Measurements from ENCODE around the gene PSMD13.
"Not testable (repeated sequence)": the region's sequence is repeated elsewhere in the genome, so short reads cannot be mapped to it uniquely, and the experiment has no call there.

PSMD13 gene

GRCh38 chr11:217704-218103, 19.1 kb upstream of the PSMD13 start:
- no peak for DNase-seq (ENCODE audit: low read depth in 2 of 2)

DNA sequence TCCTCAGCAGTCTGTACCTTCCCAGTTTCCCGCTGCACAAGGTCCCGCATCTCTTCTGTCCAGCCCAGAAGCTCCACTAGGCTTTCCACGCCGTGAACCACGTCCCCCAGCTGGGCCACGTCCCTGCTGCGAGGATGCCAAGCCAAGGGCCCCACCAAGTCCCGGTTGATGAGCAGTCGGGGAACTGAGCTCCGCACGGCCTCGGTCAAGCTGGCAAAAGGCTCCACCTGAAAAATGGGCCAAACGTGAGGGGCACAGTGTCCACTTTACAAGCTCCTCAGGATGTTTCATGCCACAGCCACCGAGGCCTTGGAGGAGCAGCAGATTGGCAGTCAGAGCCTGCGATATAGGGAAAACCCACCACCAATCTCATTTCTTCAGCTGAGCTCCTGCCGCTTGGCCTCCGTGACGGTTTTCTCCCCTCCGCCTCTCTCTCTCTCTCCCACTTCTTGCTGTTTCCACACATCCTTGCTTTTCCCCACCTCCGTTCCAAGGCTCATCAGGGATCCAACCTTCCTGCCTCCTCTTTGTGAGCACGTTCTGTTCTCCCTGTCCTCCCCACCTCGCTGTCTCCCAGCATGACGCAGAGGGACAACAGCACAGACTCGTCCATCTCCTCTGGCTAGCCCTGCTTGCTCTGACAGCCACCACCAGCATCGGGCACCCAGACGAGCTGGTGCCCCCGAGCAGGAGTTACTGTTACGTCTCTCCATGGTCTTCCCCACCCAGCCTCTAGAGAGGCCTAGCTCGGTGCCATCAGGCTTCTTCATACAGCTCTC, 17.8 kb upstream of the PSMD13 start:
- DNase-seq (ENCODE audit: low read depth in 2 of 2): no peak

- DNase-seq (ENCODE audit: low read depth in 2 of 2): not testable (repeated sequence)
Observed at GRCh38 chr11:220641-221215, 16.0 kb upstream of the PSMD13 start.

DNA sequence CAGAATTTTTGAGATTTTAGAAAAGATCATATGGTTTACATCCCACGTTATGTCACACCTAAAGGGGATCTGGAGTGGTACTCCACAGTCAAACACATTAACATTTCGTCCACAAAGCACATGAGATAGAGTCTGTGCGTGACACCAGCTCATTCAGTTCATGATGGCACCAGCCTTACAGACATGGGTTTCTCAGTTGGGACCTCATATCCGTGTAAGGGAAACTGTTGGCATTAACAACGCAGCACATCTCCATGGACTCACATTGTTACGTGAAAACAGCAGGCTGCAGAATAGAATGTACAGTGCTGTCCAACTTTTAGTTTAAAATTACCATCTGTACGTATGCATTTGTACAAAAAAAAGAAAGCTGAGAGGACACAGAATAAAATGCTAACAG, 15.2 kb upstream of the PSMD13 start:
- no peak for DNase-seq (ENCODE audit: low read depth in 2 of 2)

DNA sequence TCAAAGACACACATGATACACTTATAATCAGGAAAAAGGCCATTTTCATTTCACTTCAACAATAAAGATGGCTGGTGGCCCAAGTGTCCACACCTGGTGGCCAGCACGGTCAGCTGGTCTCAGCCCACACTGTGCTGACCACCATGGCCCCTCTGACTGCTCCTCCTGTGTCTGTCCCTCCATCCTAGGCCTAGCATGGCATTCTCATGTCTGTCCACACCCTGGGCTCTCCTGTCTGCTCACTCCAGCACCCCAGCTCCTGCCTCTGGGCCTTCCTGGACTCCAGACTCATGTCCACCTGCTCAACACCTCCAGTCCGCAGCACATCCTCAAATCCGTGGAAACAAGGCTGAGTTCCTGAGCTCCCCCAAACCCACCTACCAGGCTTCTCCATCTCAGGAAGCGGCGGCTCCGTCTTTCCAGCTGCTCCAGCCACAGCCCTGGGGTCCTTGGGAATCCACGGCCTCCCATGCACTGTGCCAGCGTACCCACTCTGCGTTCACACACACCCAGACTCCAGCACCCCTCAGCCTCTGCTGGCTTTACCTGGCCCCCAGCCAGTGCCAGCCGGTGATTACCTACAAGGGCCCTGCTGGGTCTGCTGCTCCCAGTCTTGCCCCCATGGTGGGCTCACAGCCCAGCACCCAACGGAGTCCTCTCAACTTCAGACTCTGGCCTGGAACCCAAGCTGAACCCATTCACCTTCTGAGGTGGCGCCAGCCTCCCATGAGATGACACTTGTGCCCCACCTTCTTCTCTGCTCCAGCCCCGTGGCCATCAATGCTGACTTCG, 14.6 kb upstream of the PSMD13 start:
- DNase-seq (ENCODE audit: low read depth in 2 of 2): no peak

GRCh38 chr11:223026-223789, 13.6 kb upstream of the PSMD13 start:
- DNase-seq (ENCODE audit: low read depth in 2 of 2): no peak

DNA sequence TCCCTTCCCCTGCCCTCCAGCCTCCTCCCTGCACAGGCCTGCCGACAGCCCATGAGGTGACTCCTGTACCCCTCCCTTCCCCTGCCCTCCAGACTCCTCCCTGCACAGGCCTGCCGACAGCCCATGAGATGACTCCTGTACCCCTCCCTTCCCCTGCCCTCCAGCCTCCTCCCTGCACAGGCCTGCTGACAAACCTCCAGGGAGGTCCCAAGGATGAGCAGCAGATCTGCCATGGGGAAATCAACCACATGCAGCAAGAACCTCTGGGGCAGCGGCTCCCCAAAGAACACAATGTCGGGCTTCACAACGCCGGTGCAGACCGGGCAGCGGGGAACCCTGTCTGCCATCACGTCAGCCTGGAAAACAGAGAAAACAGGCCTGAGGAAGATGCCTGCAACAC, 12.9 kb upstream of the PSMD13 start:
- no peak for DNase-seq (ENCODE audit: low read depth in 2 of 2)

DNA sequence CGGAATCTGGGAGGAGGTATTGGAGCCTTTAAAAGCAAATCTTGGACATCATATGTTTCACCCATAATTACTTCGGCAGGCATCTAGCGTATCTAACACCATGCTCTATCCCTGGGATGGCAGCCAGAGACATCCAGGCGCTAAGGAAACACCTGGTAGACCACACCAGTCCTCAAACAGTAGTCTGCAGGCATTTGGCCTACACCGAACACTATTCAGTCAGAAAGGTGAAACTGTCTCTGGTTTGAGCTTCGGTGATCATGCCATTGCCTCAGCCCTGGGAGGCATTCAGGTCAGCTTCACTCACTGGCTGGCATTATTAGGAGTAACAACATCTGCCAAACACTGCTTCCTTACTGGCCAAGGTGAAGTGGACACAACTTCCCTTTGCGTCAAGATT, 12.4 kb upstream of the PSMD13 start:
- DNase-seq (ENCODE audit: low read depth in 2 of 2): no peak

GRCh38 chr11:225734-226453, 10.9 kb upstream of the PSMD13 start:
- DNase-seq (ENCODE audit: low read depth in 2 of 2): no peak

DNA sequence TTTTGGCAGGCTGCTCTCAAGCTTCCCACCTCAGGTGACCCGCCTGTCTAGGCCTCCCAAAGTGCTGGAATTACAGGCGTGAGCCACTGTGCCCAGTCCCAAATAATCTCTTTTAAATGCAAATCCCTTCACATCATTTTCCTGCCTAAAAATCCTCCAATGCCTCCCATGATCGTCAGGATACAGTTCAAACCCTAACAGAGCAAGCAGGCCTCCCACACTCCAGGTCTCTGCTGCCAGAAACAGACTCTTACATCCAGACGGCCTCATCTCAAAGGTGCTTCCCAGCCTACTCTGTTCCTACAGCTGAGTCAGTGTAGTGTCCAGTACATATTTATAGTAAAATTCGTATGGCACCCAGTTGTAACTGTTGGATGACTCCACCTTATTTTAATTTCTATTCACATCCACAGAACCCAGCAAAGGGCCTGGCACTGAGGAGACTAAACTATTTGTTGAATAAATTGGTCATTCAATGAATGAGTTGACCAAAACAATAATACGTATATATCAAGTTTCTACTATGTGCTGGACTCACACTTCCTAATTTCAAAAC, 8.9 kb upstream of the PSMD13 start:
- no peak for DNase-seq (ENCODE audit: low read depth in 2 of 2)

DNA sequence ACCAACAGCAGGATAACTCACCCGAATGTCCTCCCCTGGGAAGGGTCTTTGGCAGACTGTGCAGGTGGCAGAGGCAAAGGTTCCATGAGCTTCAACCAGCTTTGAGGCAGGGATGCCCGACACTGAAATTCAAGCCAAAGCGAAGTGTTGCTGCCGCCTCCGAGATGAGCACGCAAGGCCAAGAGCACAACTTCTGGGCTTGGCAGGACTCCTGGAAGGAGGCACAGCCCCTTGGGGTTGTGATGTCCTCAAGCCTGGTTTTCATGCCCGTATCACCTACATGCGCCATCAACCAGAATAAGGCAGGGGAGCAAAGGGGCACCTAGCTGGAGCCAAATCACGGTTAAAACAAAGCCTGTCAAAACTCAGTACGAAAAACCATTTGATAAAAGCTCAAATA, 6.3 kb upstream of the PSMD13 start:
- DNase-seq (ENCODE audit: low read depth in 2 of 2): no peak

DNA sequence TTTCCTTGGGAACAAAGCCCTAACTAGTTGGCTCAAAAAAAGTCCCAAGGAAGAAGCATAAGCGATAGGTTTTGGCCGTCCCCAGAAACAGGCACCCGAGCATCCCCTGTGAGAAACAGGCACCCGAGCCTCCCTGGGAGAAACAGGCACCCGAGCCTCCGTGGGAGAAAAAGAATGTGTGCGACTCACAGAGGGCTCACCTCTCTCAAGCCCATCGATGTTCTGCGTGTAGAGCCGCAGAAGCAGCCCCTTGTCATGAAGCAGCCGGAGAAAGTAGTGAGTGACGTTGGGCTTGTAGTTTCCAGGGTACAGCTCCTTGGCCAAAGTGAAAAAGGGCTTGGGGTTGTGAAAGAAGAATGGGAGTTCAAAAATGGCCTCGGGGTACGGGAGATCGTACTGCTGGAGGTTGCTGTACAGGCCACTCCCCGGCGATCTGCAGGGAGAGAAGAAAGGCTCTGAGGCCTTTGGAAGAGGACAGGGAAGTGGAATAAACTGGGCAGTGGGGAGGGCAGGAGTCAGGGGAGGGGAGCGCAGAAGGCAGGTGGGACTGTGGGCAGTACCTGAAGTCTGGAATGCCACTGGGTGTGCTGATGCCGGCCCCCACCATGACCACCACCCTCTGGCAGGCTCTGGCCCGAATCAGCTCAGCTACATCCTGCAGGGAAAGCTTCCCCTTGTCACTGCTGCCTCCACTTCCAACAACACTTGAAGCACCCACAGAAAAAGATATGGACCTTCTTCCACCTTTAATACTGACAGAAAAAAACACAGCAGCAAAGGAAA, 3.8 kb upstream of the PSMD13 start:
- no peak for DNase-seq (ENCODE audit: low read depth in 2 of 2)

DNA sequence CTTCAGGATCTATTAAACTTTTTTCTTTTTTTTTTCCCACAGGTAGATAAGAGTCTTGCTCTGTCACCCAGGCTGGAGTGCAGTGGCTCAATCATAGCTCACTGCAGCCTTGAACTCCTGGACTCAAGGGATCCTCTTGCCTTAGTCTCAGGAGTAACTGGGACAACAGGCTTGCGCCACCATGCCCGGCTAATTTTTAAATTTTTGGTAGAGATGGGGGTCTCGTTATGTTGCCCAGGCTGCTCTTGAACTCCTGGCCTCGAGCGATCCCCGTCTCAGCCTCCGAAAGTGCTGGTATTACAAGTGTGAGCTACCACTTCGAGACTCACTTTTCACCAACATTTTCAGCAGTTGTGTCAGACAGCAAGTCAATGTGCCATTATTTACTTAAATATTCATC, 1.6 kb upstream of the PSMD13 start:
- no peak for DNase-seq (ENCODE audit: low read depth in 2 of 2)

DNA sequence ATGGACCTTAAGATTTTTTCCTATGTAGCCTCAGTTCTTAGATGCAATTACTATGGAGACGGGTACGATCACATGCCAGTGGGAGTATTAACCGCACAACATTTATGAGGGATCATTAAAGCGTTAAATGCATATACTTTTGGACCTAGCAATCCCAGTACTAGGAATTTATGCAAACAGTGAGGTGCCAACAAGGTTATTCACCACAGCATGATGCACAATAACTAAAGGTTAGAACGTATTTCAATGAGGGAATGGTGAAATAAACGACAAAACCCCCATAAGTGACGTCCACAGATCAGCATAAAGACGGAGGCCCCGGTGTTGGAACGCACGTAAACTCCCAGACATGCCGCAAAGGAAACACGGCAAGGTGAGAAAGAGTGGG, 1.2 kb upstream of the PSMD13 start:
- peak in 1 of 2 donors; percentile 36 for DNase-seq (ENCODE audit: low read depth in 2 of 2)

DNA sequence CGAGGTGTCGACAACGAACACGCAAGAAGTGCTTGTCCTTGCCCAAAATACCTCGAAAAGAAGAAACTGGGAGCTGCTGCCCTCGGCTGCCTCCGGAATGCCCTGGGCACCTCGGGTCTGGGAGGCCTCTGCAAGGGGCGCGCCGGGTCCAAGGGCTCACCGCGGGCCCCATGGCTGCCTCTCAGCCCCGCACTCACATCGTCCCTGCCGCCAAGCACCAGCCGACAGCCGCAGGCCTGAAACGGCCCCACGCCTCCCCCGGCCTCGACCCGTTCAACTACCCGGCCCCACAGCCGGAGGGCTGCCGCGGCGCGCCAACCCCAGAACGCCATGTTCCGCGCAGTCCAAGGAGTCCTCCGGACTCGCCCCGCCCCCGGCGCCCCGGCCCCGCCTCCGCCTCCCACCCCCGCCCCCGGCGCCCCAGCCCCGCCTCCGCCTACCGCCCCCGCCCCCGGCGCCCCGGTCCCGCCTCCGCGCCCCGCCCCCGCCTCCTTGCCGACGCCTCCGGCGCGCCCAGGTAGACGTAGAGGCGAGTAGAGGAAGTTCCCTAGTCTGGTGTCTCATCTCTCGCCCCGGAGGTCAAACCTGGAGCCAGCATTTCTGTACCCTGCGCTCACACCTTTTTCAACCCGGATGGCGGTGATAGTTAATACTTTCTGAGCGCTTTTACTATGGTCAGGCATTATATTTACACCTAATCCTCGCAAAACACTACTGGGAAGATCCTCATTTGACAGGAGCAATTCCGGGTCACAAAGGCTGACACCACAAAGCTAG, 591 bp upstream of the PSMD13 start, which contains the start of gene SIRT3:
Gene SIRT3, minus strand, starts transcription at position 346 of the 777 bp plus-strand sequence. Its CDS starts 14 bp downstream, at position 332.
- peak; percentile 68 to 72 for DNase-seq (ENCODE audit: low read depth in 2 of 2)

DNA sequence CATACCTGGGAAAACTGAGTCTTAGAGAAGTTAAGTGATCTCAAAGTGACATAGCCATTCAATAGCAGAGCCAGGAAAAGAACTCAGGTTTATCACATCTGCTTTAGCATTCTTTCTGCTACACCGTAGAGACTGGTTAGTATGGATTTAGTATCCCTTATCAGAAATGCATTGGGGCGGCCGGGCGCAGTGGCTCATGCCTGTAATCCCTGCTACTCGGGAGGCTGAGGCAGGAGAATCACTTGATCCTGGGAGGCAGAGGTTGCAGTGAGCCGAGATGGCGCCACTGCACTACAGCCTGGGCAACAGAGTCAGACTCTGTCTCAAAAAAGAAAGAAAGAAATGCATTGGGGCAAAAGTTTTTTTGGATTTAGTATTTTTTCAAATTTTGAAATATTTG, 1.6 kb downstream of the PSMD13 start:
- not testable (repeated sequence) for DNase-seq (ENCODE audit: low read depth in 2 of 2)

DNA sequence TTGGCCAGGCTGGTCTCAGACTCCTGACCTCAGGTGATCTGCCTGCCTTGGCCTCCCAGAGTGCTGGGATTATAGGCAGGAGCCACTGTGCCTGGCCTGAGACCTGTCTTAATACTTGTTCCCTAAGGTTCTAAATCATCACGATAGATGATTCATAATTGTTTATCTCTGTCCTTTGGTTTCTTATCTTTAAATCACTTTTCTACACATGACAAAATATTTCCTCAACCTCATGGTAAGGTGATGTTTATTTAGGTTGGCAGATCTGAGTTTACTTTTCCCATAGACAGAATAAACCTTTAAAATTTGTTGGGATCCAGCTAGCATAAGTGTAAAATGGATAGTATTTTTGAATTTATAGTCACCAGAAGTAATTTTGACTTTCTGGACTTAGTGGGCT, 3.5 kb downstream of the PSMD13 start:
- no peak for DNase-seq (ENCODE audit: low read depth in 2 of 2)

DNA sequence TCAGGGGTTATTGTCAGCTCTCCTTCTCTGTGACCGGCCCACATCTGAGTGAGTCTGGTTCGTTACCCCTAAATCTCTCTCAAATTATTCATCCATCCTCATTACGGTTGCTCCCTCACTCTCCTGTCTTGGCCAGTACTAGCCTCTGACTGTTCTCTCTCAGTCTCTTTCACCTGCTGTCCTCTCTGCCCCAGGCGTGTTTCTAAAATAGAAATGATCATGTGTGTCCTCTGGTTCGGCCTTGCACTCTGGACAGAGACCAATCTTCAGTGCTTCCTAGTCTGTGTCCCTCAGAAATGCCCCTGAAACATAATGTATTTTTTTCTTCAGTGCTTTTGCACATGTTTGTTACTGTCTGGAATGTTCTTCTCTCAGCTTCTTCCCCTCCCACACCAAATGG, 4.9 kb downstream of the PSMD13 start:
- no peak for DNase-seq (ENCODE audit: low read depth in 2 of 2)

DNA sequence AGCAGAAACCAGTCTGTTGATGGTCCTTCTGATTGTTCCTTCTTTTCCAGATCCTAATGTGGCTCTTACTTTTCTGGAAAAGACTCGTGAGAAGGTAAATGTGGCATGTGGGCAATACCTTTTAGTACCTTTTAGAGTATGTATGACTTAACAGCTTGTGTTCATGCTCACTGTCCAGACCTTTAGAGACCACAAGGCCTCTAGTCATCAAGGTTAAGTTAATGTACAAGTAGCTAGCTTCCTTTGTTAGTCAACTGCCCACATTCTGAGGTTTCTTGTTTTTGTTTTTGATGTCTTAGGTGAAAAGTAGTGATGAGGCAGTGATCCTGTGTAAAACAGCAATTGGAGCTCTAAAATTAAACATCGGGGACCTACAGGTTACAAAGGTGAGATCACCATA, 7.6 kb downstream of the PSMD13 start:
- DNase-seq (ENCODE audit: low read depth in 2 of 2): no peak
